ENCODE results near the gene PLSCR3. TPM values are rescaled to one million over a fixed set of nuclear protein-coding genes. Genes with fewer than 3 reads are reported as not detected.

PLSCR3 gene
- total RNA-seq: 45.7 and 72.9 TPM in 2 replicates

GRCh38 chr17:7394452-7395191 is at the start of gene PLSCR3:
PLSCR3 (minus strand) TSS chr17:7394525; CDS start chr17:7394110, 415 bp downstream.

GRCh38 chr17:7439462-7440112 is 45.3 kb upstream of the PLSCR3 start, which contains the start of gene FGF11:
FGF11 (plus strand) TSS chr17:7439512; CDS start chr17:7439621, 109 bp downstream.

GRCh38 chr17:7428557-7428956 is 34.2 kb upstream of the PLSCR3 start, which contains the start of gene SPEM3:
SPEM3 (plus strand) TSS chr17:7428857; CDS start chr17:7428903, 46 bp downstream.

GRCh38 chr17:7425316-7425715 is 31.0 kb upstream of the PLSCR3 start, which contains the start of gene SPEM2:
SPEM2 (plus strand) TSS chr17:7425616; CDS start chr17:7425689, 73 bp downstream.

GRCh38 chr17:7419819-7420610 is 25.7 kb upstream of the PLSCR3 start, which contains the start of gene SPEM1:
SPEM1 (plus strand) TSS chr17:7420324; CDS start chr17:7420385, 61 bp downstream.

GRCh38 chr17:7407485-7408251 is 13.3 kb upstream of the PLSCR3 start, which contains the start of gene NLGN2:
NLGN2 (plus strand) TSS chr17:7407845; CDS start chr17:7408256, 411 bp downstream.

GRCh38 chr17:7403977-7404736 is 9.8 kb upstream of the PLSCR3 start, which contains the start of gene TMEM256:
TMEM256 (minus strand) TSS chr17:7404097; CDS start chr17:7404084, 13 bp downstream.

GRCh38 chr17:7380855-7381683 is 13.3 kb downstream of the PLSCR3 start, which contains the start of gene TNK1:
TNK1 (plus strand) TSS chr17:7381089; CDS start chr17:7382927, 1,838 bp downstream.

GRCh38 chr17:7355053-7355452 is 39.3 kb downstream of the PLSCR3 start, which contains the start of gene TMEM95:
TMEM95 (plus strand) TSS chr17:7355156; CDS start chr17:7355205, 49 bp downstream.

GRCh38 chr17:7351665-7352502 is 42.4 kb downstream of the PLSCR3 start, which contains the start of gene KCTD11:
KCTD11 (plus strand) TSS chr17:7352162.

Other genes starting within 250 kb of the PLSCR3 start
- 0.35 and 0.85 TPM in 2 replicates for gene ASGR1, start 215.2 kb downstream of the PLSCR3 start, total RNA-seq
- 8.5 and 13.6 TPM in 2 replicates for gene DLG4, start 174.7 kb downstream of the PLSCR3 start, total RNA-seq
- 194 and 234 TPM in 2 replicates for gene ACADVL, start 174.6 kb downstream of the PLSCR3 start, total RNA-seq
- gene DVL2, start 160.0 kb downstream of the PLSCR3 start, total RNA-seq: 61.8 and 63.7 TPM in 2 replicates
- gene PHF23, start 155.1 kb downstream of the PLSCR3 start, total RNA-seq: 37.1 and 52.7 TPM in 2 replicates
- gene GABARAP, start 152.1 kb downstream of the PLSCR3 start, total RNA-seq: 916 and 1,059 TPM in 2 replicates
- gene CTDNEP1, start 142.8 kb downstream of the PLSCR3 start, total RNA-seq: 56.2 and 97.6 TPM in 2 replicates
- gene ELP5, start 142.3 kb downstream of the PLSCR3 start, total RNA-seq: 24.4 and 27.7 TPM in 2 replicates
- 0.17 and 1.3 TPM in 2 replicates for gene CLDN7, start 132.0 kb downstream of the PLSCR3 start, total RNA-seq
- 0.23 TPM in 1 of 2 replicates, not detected in the other for gene SLC2A4, start 112.8 kb downstream of the PLSCR3 start, total RNA-seq
- gene YBX2, start 99.9 kb downstream of the PLSCR3 start, total RNA-seq: 0.60 TPM in 1 of 2 replicates, not detected in the other
- 327 and 351 TPM in 2 replicates for gene EIF5A, start 86.9 kb downstream of the PLSCR3 start, total RNA-seq
- 65.2 and 92.2 TPM in 2 replicates for gene GPS2, start 79.2 kb downstream of the PLSCR3 start, total RNA-seq
- gene NEURL4, start 65.2 kb downstream of the PLSCR3 start, total RNA-seq: 8.9 and 13.0 TPM in 2 replicates
- gene ACAP1, start 58.0 kb downstream of the PLSCR3 start, total RNA-seq: 0.34 TPM in 1 of 2 replicates, not detected in the other
- gene KCTD11, start 42.4 kb downstream of the PLSCR3 start, total RNA-seq: 17.2 and 24.3 TPM in 2 replicates
- gene TMEM95, start 39.4 kb downstream of the PLSCR3 start, total RNA-seq: not detected in 2 replicates
- gene TNK1, start 13.4 kb downstream of the PLSCR3 start, total RNA-seq: 0.09 and 0.47 TPM in 2 replicates
- gene TMEM256, start 9.6 kb upstream of the PLSCR3 start, total RNA-seq: 83.2 and 132 TPM in 2 replicates
- gene NLGN2, start 13.3 kb upstream of the PLSCR3 start, total RNA-seq: 13.5 and 18.6 TPM in 2 replicates
- not detected in 2 replicates for gene SPEM1, start 25.8 kb upstream of the PLSCR3 start, total RNA-seq
- not detected in 2 replicates for gene SPEM2, start 31.1 kb upstream of the PLSCR3 start, total RNA-seq
- gene SPEM3, start 34.3 kb upstream of the PLSCR3 start, total RNA-seq: not detected in 2 replicates
- 1.3 and 2.4 TPM in 2 replicates for gene TMEM102, start 40.9 kb upstream of the PLSCR3 start, total RNA-seq
- 0.43 and 2.0 TPM in 2 replicates for gene FGF11, start 45.0 kb upstream of the PLSCR3 start, total RNA-seq
- 3.7 and 6.7 TPM in 2 replicates for gene CHRNB1, start 50.5 kb upstream of the PLSCR3 start, total RNA-seq
- gene ZBTB4, start 85.1 kb upstream of the PLSCR3 start, total RNA-seq: 25.4 and 29.3 TPM in 2 replicates
- not detected in 2 replicates for gene SLC35G6, start 86.9 kb upstream of the PLSCR3 start, total RNA-seq
- gene POLR2A, start 89.8 kb upstream of the PLSCR3 start, total RNA-seq: 35.5 and 50.7 TPM in 2 replicates
- gene TNFSF12, start 154.5 kb upstream of the PLSCR3 start, total RNA-seq: 14.1 and 17.4 TPM in 2 replicates
- 2.1 and 3.6 TPM in 2 replicates for gene TNFSF13, start 164.2 kb upstream of the PLSCR3 start, total RNA-seq
- 45.6 and 47.5 TPM in 2 replicates for gene SENP3, start 167.4 kb upstream of the PLSCR3 start, total RNA-seq
- gene CD68, start 185.1 kb upstream of the PLSCR3 start, total RNA-seq: 13.4 and 22.7 TPM in 2 replicates
- gene MPDU1, start 189.3 kb upstream of the PLSCR3 start, total RNA-seq: 115 and 144 TPM in 2 replicates
- 0.12 and 0.85 TPM in 2 replicates for gene SOX15, start 195.6 kb upstream of the PLSCR3 start, total RNA-seq
- 17.7 and 41.3 TPM in 2 replicates for gene FXR2, start 220.4 kb upstream of the PLSCR3 start, total RNA-seq
- 58.8 and 85.5 TPM in 2 replicates for gene SAT2, start 233.3 kb upstream of the PLSCR3 start, total RNA-seq
- gene SHBG, start 235.6 kb upstream of the PLSCR3 start, total RNA-seq: 0.12 and 4.1 TPM in 2 replicates